Stomach (tissue), 9 donors: ENCODE data around the gene FASTK. TPM values are rescaled to one million over a fixed set of nuclear protein-coding genes. Genes with fewer than 3 reads are reported as not detected.
A peak's percentile ranks its signal among the peaks of the same experiment; 100 is the strongest.

Source experiments
- DNase-seq, 2 donors: peaks; one replicate each; pipeline versions ENCODE4 v3.0.0 to v3.0.0-alpha.2; 2013 to 2019
- H3K27ac ChIP-seq, 5 donors: fragments of 200-600 bp in 4 of 5; sonication (generic) in 4 of 5; one replicate each; pipeline ENCODE4 v1.5.1; 2013 to 2019; ENCODE audit warnings: mild to moderate bottlenecking in 1 of 5, moderate library complexity in 1 of 5
- H3K27me3 ChIP-seq, 3 donors: fragments of 200-600 bp; sonication (generic); one replicate each; pipeline ENCODE4 v1.5.1; 2017 to 2019; ENCODE audit warnings: mixed run types in 1 of 3
- H3K36me3 ChIP-seq, 4 donors: fragments of 200-600 bp; sonication (generic); 1 replicate in 3 of 4; 2 replicates in 1 of 4; pipeline ENCODE4 v1.5.1; 2016 to 2019
- H3K4me1 ChIP-seq, 4 donors: fragments of 200-600 bp; sonication (generic); one replicate each; pipeline ENCODE4 v1.5.1; 2016 to 2019
- H3K4me3 ChIP-seq, 4 donors: fragments of 200-600 bp; sonication (generic) in 3 of 4; one replicate each; pipeline ENCODE4 v1.5.1; 2016 to 2019; ENCODE audit warnings: mild to moderate bottlenecking in 1 of 4
- H3K9me3 ChIP-seq, 4 donors: fragments of 200-600 bp; sonication (generic); one replicate each; pipeline ENCODE4 v1.5.1; 2016 to 2019
- EP300 ChIP-seq: sonication (generic); formaldehyde crosslinking; IDR thresholded peaks from one replicate; pipeline ENCODE4 v1.6.1; 2017; ENCODE audit warnings: antibody characterized with exemption
- POLR2A ChIP-seq, 4 donors: fragments of 450-650 bp; IDR thresholded peaks; one replicate each; pipeline ENCODE4 v1.6.1; 2016; ENCODE audit warnings: antibody characterized with exemption in 4 of 4, control low read depth in 2 of 4, mild to moderate bottlenecking in 1 of 4, moderate library complexity in 1 of 4
- POLR2AphosphoS5 ChIP-seq, 3 donors: sonication (generic); formaldehyde crosslinking; IDR thresholded peaks; one replicate each; pipeline ENCODE4 v1.6.1; 2016; ENCODE audit warnings: antibody characterized with exemption in 3 of 3
- WGBS, 5 donors: extraction: QIAGEN DNeasy Blood & Tissue Kit in 3 of 5; methylation state at CpG; one replicate each; pipeline versions ENCODE4 v1.1.5 to v1.1.7; 2013 to 2018; 5-methylcytosine and 5-hydroxymethylcytosine counted together
- intact Hi-C: fragments of 100-400 bp; cut with DNase I; formaldehyde crosslinking; loops from one replicate; pipeline ENCODE4 v1.15.1; 2023; ENCODE audit warnings: low total_unique reads
- polyA plus RNA-seq, 3 donors: library from polyadenylated mRNA; stranded (reverse); fragments of 200-250 nt; gene quantifications; one replicate each; pipeline ENCODE4 v1.2.3, GENCODE V29; 2013
- total RNA-seq, 5 donors: library from RNA; depleted of rRNA; stranded (reverse); fragments of >200 nt; gene quantifications; one replicate each; pipeline versions ENCODE4 v1.1.0 to v1.2.3, GENCODE V29; 2014 to 2016
- TF ChIP-seq, protein P1 (sequence below), 7 experiments: fragments of 450-650 bp in 4 of 7; fragments of 200-600 bp in 3 of 7; sonication (generic) in 3 of 7; IDR thresholded peaks; one replicate each; pipeline ENCODE4 v1.5.1; 2016 to 2019; ENCODE audit warnings: antibody characterized with exemption in 7 of 7, control low read depth in 2 of 7, mild to moderate bottlenecking in 1 of 7
- donor health status: healthy with polysubstance abuse.
- donor health status: Bipolar disorder and iron deficiency.
- donor health status: healthy.

The FASTK gene
- total and polyA plus RNA-seq, 8 donors = 40.0 to 415 (median 122) TPM

DNA sequence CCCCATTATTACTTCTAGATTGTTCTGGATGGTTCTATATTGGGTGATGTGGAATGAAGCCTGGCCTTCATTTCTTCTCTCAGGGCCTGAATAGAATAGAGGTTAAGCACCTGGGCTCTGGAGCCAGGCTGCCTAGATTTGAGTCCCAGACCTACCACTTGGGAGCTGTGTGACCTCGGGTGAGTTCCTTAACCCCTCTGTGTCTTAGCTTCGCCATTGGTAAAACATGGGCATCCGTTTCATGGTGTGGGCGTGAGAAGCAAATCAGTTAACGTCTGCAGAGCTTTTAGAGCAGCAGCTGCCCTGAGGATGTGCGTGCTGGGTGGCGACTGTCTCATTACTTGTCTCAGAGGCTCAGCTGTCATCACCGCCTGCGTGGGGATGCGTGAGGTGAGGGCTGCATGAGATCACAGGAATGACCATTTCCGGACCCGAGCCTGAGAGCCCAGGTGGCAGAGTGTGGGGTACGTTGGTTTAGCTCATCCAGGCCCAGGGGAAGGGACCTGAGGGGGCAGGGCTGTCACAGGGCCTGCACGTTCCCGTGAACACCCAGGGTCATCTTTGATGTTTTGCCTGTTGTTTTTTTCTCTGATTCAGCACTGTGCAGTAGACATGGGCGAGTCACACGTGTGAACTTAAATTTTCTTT lies 15.3 kb upstream of the FASTK start:
- no peak for DNase-seq
- TF ChIP-seq, protein P1, sequence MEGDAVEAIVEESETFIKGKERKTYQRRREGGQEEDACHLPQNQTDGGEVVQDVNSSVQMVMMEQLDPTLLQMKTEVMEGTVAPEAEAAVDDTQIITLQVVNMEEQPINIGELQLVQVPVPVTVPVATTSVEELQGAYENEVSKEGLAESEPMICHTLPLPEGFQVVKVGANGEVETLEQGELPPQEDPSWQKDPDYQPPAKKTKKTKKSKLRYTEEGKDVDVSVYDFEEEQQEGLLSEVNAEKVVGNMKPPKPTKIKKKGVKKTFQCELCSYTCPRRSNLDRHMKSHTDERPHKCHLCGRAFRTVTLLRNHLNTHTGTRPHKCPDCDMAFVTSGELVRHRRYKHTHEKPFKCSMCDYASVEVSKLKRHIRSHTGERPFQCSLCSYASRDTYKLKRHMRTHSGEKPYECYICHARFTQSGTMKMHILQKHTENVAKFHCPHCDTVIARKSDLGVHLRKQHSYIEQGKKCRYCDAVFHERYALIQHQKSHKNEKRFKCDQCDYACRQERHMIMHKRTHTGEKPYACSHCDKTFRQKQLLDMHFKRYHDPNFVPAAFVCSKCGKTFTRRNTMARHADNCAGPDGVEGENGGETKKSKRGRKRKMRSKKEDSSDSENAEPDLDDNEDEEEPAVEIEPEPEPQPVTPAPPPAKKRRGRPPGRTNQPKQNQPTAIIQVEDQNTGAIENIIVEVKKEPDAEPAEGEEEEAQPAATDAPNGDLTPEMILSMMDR (IDR thresholded peaks at IDR 0.05) = no peak
- TF ChIP-seq POLR2A (IDR thresholded peaks at IDR 0.05) (no peak), EP300 (no peak)
- Histone ChIP-seq H3K4me3 (no peak overlapping the region), H3K27me3 (no peaks in the 10 kb centered on the region), H3K36me3 (peaks cover 0 to 17% (median 7%) of the 10 kb centered on the region in 4 donors), H3K9me3 (no peaks in the 10 kb centered on the region), H3K4me1 (peaks cover 0 to 53% (median 32%) of the 10 kb centered on the region in 4 donors), H3K27ac (no peak overlapping the region)
- intact Hi-C loops = no loop called here
- 83 to 88% (median 85%) methylated on average over 17 of the region's 17 CpGs for WGBS, 5 donors

DNA sequence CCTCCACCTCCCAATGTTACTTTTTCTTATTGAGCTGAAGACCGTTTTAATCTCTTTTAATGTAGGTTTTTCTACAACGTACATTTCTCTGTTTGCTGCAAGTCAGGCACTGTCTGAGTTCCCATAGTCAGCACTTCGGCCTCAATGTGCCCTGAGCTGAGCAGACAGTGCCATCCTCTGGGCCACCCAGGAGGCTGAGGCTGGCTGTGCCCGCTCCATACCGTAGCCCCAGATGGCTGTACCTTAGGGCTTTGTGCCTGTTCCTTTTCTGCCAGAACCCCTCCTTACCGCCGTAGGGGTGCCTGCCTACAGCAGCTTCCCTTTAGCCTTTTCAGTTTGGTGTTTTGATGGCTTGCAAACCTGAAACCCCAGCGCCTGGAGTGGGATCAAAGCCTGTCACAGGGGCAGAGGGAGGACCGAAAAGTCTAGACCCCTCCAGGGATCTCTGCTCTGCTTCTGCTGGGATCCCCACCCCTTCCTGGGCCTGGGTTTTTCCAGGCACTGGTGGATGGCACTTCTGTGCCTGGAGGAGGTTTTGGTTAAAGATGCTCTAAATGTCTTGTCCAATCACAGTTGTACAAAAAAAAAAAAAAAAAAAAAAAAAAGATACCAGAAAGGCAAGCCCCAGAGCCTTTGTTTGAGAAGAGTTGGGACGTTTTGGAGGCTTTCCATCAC lies 14.7 kb upstream of the FASTK start:
- TF ChIP-seq, protein P1 (IDR thresholded peaks at IDR 0.05) = no peak
- TF ChIP-seq EP300 = no peak
- TF ChIP-seq POLR2A (IDR thresholded peaks at IDR 0.05) = no peak
- no peak for TF ChIP-seq POLR2AphosphoS5 (IDR thresholded peaks at IDR 0.05)
- WGBS, 5 donors = 74 to 78% (median 76%) methylated on average over 10 of the region's 10 CpGs
- Histone ChIP-seq H3K9me3 (no peaks in the 10 kb centered on the region), H3K27me3 (no peaks in the 10 kb centered on the region), H3K4me1 (peaks cover under 1 to 56% (median 32%) of the 10 kb centered on the region in 4 donors), H3K36me3 (peaks cover 0 to 17% (median 7%) of the 10 kb centered on the region in 4 donors), H3K4me3 (no peak overlapping the region), H3K27ac (peak overlapping the region in 1 of 5 donors; percentile 46)
- no peak for DNase-seq
- intact Hi-C loops = no loop called here

DNA sequence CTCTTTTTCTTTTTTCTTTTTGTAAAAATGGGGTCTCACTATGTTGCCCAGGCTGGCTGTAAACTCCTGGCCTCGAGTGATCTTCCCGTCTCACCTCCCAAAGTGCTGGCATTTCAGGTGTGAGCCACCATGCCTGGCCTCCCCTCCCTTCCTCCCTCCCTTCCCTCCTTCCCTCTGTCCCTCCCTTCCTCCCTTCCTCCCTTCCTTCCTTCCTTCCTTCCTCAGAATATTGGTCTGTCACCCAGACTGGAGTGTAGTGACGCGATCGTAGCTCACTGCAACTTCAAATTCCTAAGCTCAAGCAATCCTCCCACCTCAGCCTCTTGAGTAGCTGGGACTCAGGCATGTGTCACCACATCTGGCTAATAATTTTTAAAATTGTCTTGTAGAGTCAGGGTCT lies 14.1 kb upstream of the FASTK start:
- Histone ChIP-seq H3K4me3 (no peak overlapping the region), H3K27me3 (no peaks in the 10 kb centered on the region), H3K27ac (peak overlapping the region in 1 of 5 donors; percentile 46), H3K9me3 (no peaks in the 10 kb centered on the region), H3K36me3 (peaks cover 0 to 17% (median 7%) of the 10 kb centered on the region in 4 donors), H3K4me1 (peaks cover 7 to 56% (median 33%) of the 10 kb centered on the region in 4 donors)
- intact Hi-C loops = no loop called here
- WGBS, 5 donors = 82 to 88% (median 85%) methylated on average over 5 of the region's 5 CpGs
- TF ChIP-seq, protein P1 (IDR thresholded peaks at IDR 0.05) = no peak
- TF ChIP-seq POLR2AphosphoS5 (IDR thresholded peaks at IDR 0.05) (no peak), EP300 (no peak), POLR2A (IDR thresholded peaks at IDR 0.05) (no peak)
- DNase-seq = no peak

DNA sequence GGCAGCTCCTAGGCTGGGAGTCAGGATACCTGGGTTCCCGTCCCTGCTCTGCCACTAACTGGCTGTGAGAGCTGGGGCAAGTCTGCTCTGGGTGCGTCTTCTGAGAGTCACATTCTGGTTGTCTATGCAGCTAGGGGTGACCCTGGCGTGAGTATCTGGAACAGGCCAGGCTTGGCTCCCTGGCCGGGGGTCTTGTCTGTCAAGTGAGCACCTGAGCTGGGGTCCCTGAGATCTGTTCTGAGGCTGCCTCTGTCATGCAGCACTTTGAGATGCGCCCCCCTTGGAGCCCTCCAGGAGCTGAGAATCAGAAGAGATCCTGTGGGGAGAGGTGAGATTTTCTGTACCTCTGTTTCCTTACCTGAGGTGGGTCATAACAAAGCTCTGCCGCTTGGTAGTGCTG lies 13.1 kb upstream of the FASTK start:
- H3K4me3 ChIP-seq = no peak overlapping the region

More for the DNA sequence above, 13.1 kb upstream of the FASTK start:
- H3K27me3 ChIP-seq = no peaks in the 10 kb centered on the region
- intact Hi-C loops = no loop called here
- no peaks in the 10 kb centered on the region for H3K9me3 ChIP-seq
- 88 to 98% (median 92%) methylated on average over 6 of the region's 6 CpGs for WGBS, 5 donors
- H3K4me1 ChIP-seq = peaks cover 16 to 60% (median 40%) of the 10 kb centered on the region in 4 donors
- TF ChIP-seq, protein P1 (IDR thresholded peaks at IDR 0.05) = no peak
- TF ChIP-seq EP300 = no peak
- TF ChIP-seq POLR2AphosphoS5 (IDR thresholded peaks at IDR 0.05) = no peak
- TF ChIP-seq POLR2A (IDR thresholded peaks at IDR 0.05) = no peak
- H3K27ac ChIP-seq = no peak overlapping the region
- DNase-seq = no peak
- H3K36me3 ChIP-seq = peaks cover 0 to 17% (median 7%) of the 10 kb centered on the region in 4 donors
